HL-60 (cell line): ENCODE measurements around the gene ACTL6A.

Source experiments
- POLR2AphosphoS5 ChIP-seq: IDR thresholded peaks from 2 replicates; pipeline ENCODE4 v1.6.1; 2012; ENCODE audit warnings: low read depth
- TF ChIP-seq, protein P1 (sequence below): IDR thresholded peaks from one replicate; pipeline ENCODE4 v1.5.1; 2011; ENCODE audit warnings: low read length, control low read depth, inconsistent platforms; ENCODE audit not compliant: insufficient read depth

DNA sequence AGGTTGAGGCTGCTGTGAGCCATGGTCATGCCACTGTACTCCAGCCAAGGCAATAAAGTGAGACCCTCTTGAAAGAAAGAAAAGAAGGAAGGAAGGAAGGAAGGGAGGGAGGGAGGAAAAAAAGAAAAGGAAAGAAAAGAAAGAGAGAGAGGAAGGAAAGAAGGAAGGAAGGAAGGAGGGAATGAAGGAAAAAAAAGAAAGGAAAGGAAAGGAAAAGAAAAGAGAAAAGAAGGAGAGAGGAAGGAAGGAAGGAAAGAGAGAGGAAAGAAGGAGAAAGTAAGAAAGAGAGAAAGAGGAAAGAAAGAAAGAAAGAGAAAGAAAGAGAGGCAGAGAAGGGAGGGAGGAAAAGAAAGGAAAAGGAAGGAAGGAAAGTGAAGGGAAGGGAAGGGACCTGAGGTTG, 20.4 kb upstream of the ACTL6A start:
- TF ChIP-seq, protein P1, sequence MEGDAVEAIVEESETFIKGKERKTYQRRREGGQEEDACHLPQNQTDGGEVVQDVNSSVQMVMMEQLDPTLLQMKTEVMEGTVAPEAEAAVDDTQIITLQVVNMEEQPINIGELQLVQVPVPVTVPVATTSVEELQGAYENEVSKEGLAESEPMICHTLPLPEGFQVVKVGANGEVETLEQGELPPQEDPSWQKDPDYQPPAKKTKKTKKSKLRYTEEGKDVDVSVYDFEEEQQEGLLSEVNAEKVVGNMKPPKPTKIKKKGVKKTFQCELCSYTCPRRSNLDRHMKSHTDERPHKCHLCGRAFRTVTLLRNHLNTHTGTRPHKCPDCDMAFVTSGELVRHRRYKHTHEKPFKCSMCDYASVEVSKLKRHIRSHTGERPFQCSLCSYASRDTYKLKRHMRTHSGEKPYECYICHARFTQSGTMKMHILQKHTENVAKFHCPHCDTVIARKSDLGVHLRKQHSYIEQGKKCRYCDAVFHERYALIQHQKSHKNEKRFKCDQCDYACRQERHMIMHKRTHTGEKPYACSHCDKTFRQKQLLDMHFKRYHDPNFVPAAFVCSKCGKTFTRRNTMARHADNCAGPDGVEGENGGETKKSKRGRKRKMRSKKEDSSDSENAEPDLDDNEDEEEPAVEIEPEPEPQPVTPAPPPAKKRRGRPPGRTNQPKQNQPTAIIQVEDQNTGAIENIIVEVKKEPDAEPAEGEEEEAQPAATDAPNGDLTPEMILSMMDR: no peak
- no peak for TF ChIP-seq POLR2AphosphoS5
